ENCODE measurements around the gene GLI2. TPM values are rescaled to one million over a fixed set of nuclear protein-coding genes. Genes with fewer than 3 reads are reported as not detected.

GLI2 gene
- total and polyA plus RNA-seq, 2 of the 8 experiments (the other 6 are each of a cell fraction or from before 2014, with no cell fraction given), result 18.4 to 46.9 TPM

DNA sequence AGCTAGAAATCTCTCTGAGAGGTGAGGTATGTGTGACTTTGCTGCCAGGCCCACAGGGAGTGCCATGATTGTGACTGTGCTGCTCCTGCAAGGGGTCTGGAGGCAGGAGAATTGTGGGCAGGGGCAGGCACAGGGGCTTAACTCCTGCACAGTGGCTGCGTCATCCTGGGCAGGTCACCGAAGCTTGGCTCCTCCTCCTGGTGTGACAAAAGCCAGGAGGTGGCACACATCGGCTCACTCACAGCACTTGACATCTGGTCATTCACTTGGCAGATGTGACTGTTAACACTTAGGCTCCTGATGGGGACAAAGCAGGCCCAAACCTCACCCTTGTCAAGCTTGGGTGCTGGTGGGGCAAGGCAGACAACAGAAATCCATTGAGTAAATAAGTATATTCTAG lies 36.4 kb upstream of the GLI2 start:
- H3K4me3 ChIP-seq (ENCODE audit: extremely low read depth in 1 of 4, insufficient read depth in 2 of 4, low read depth in 3 of 4, low read length in 4 of 4), result no peak overlapping the region
- H2AFZ ChIP-seq (ENCODE audit: low read length), result no peak overlapping the region
- ChIA-PET CTCF (ENCODE audit: partially characterized antibody) (interaction anchor here (0.6 to 8.6 kb wide), 14 partner anchors 10 to 386 kb away, joined by 3 to 81 read pairs (median 3); no protein-coding TSS in a partner anchor), POLR2A (ENCODE audit: partially characterized antibody) (interaction anchor here (0.8 to 5.5 kb wide), 3 partner anchors 12 to 375 kb away, joined by 3 to 26 read pairs (median 3); no protein-coding TSS in a partner anchor)
- no peaks in the 10 kb centered on the region for H3K79me1 ChIP-seq (ENCODE audit: low read depth, low read length)
- H3K4ac ChIP-seq (replicated peaks; ENCODE audit: insufficient read length, low read depth, low read length), result no peak overlapping the region
- H3K9ac ChIP-seq (replicated peaks in 1 of 4; ENCODE audit: extremely low read depth in 1 of 4, low read depth in 3 of 4, low read length in 3 of 4), result no peak overlapping the region
- no peak overlapping the region for H4K91ac ChIP-seq (replicated peaks; ENCODE audit: insufficient read length, low read length)
- no peak overlapping the region for H3K27ac ChIP-seq (ENCODE audit: low read depth, low read length)
- no peak overlapping the region for H3K4me2 ChIP-seq (ENCODE audit: insufficient read depth in 1 of 2, low read depth in 2 of 2, low read length in 2 of 2)
- peaks cover 0 to 18% (median 13%) of the 10 kb centered on the region in 4 experiments; a peak in 5 of 7 replicates for H3K27me3 ChIP-seq (replicated peaks in 1 of 4; ENCODE audit: control insufficient read depth in 3 of 4, extremely low read depth in 1 of 4, insufficient read depth in 3 of 4, low read length in 3 of 4)
- H3K56ac ChIP-seq (replicated peaks; ENCODE audit: insufficient read length, low read depth, low read length), result no peak overlapping the region
- H3K9me3 ChIP-seq (ENCODE audit: insufficient read depth in 2 of 2, low read depth in 1 of 2, low read length in 1 of 2), result no peaks in the 10 kb centered on the region
- no peaks in the 10 kb centered on the region for H3K79me2 ChIP-seq (ENCODE audit: control insufficient read depth in 1 of 2, insufficient read depth in 2 of 2, low read length in 2 of 2)
- peak overlapping the region; percentile 86; the same call in 1 of the 2 replicates for H2BK20ac ChIP-seq (ENCODE audit: low read length)
- DNase-seq (ENCODE audit: low read depth in 1 of 2, low spot score in 2 of 2), result no peak
- H3K23me2 ChIP-seq (ENCODE audit: low read depth, low read length), result no peaks in the 10 kb centered on the region; the same call in 1 of the 2 replicates
- H2BK120ac ChIP-seq (replicated peaks; ENCODE audit: low read depth, low read length), result no peak overlapping the region
- H4K5ac ChIP-seq (ENCODE audit: insufficient read length, low read depth, low read length), result no peak overlapping the region
- no peak overlapping the region for H2AK5ac ChIP-seq (ENCODE audit: low read depth, low read length)
- no peak overlapping the region for H3K14ac ChIP-seq (ENCODE audit: insufficient read length)
- TF ChIP-seq SAP30 (IDR thresholded peaks at IDR 0.05; ENCODE audit: insufficient read depth, insufficient replicate concordance, low read length) (no peak), CHD1 (IDR thresholded peaks at IDR 0.05; ENCODE audit: low read depth, low read length) (no peak), GABPA (IDR thresholded peaks at IDR 0.05; ENCODE audit: borderline replicate concordance, insufficient read depth, low read length) (no peak), NRF1 (IDR thresholded peaks at IDR 0.05; ENCODE audit: low read depth, low read length) (no peak), POLR2AphosphoS5 (IDR thresholded peaks at IDR 0.05; ENCODE audit: low read depth, low read length) (no peak), KDM5A (IDR thresholded peaks at IDR 0.05; ENCODE audit: low read length) (no peak), TAF7 (optimal IDR thresholded peaks at IDR 0.05; ENCODE audit: borderline replicate concordance, low read depth, low read length) (no peak), POU5F1 (IDR thresholded peaks at IDR 0.05; ENCODE audit: low read depth, low read length) (no peak), HDAC6 (IDR thresholded peaks at IDR 0.05; ENCODE audit: low read depth, low read length) (no peak), CBX8 (IDR thresholded peaks at IDR 0.05; ENCODE audit: borderline replicate concordance, low read depth, low read length) (no peak), KDM4A (IDR thresholded peaks at IDR 0.05; ENCODE audit: low read depth, low read length, severe bottlenecking) (no peak)
- TF ChIP-seq, protein P1, sequence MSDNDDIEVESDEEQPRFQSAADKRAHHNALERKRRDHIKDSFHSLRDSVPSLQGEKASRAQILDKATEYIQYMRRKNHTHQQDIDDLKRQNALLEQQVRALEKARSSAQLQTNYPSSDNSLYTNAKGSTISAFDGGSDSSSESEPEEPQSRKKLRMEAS (IDR thresholded peaks at IDR 0.05), result no peak
- TF ChIP-seq, protein P2, sequence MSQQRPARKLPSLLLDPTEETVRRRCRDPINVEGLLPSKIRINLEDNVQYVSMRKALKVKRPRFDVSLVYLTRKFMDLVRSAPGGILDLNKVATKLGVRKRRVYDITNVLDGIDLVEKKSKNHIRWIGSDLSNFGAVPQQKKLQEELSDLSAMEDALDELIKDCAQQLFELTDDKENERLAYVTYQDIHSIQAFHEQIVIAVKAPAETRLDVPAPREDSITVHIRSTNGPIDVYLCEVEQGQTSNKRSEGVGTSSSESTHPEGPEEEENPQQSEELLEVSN (IDR thresholded peaks at IDR 0.05), result no peak
- H3K18ac ChIP-seq (ENCODE audit: extremely low read depth, low read length), result no peak overlapping the region
- H4K8ac ChIP-seq (ENCODE audit: extremely low read depth, insufficient read depth, low read length), result no peak overlapping the region
- WGBS, 2 experiments (ENCODE audit: extremely low coverage in 1 of 2, insufficient coverage in 1 of 2, insufficient read length in 1 of 2, insufficient replicate concordance in 2 of 2, low coverage in 1 of 2, low lambda C conversion rate in 2 of 2, missing lambda C conversion rate in 1 of 2), result 85% methylated on average over 3 of the region's 3 CpGs; no CpG with 5 or more reads in 1 of the 2 experiments
- H2BK15ac ChIP-seq (ENCODE audit: low read length), result peak overlapping the region; percentile 67; the same call in 1 of the 2 replicates
- no peaks in the 10 kb centered on the region for H4K20me1 ChIP-seq (replicated peaks in 1 of 2; ENCODE audit: control insufficient read depth in 1 of 2, insufficient read depth in 2 of 2, low read length in 2 of 2)
- FAIRE-seq, result no peak
- peak overlapping the region; percentile 67; the same call in 1 of the 2 replicates for H2BK5ac ChIP-seq (ENCODE audit: low read depth, low read length)
- no peak overlapping the region for H3K23ac ChIP-seq (ENCODE audit: insufficient read length)
- H2BK12ac ChIP-seq (ENCODE audit: low read depth, low read length), result peak overlapping the region; percentile 46; the same call in 1 of the 2 replicates
- H3K36me3 ChIP-seq (ENCODE audit: control insufficient read depth in 2 of 4, insufficient read depth in 4 of 4, low read length in 3 of 4), result no peaks in the 10 kb centered on the region
- peaks cover 6 to 12% (median 9%) of the 10 kb centered on the region in 4 experiments for H3K4me1 ChIP-seq (replicated peaks in 1 of 4; ENCODE audit: control insufficient read depth in 3 of 4, insufficient read depth in 4 of 4, low read length in 3 of 4)

All from H1 (cell line).